ENCODE data around the gene CCDC186.

Gene CCDC186

GRCh38 chr10:114075093-114075492 is 98.9 kb downstream of the CCDC186 start:
- DNase-seq (ENCODE audit: low spot score): no peak
- TF ChIP-seq CTCF (IDR thresholded peaks at IDR 0.05; ENCODE audit: extremely low read depth, missing control alignments): no peak

- peak; percentile 27 for DNase-seq (ENCODE audit: low spot score)
- TF ChIP-seq CTCF (IDR thresholded peaks at IDR 0.05; ENCODE audit: extremely low read depth, missing control alignments): no peak
Measured at GRCh38 chr10:114073395-114074186, 100.4 kb downstream of the CCDC186 start.

GRCh38 chr10:114071178-114071577 is 102.8 kb downstream of the CCDC186 start:
- no peak for TF ChIP-seq CTCF (IDR thresholded peaks at IDR 0.05; ENCODE audit: extremely low read depth, missing control alignments)
- DNase-seq (ENCODE audit: low spot score): no peak

All from GM20000 (cell line).